Gastrocnemius medialis (tissue), 4 donors: ENCODE measurements around the gene EFCAB5.
"Not testable (repeated sequence)": the region's sequence is repeated elsewhere in the genome, so short reads cannot be mapped to it uniquely, and the experiment has no call there.

Experiments used
- CTCF ChIP-seq, 5 experiments: fragments of 450-650 bp in 3 of 5; fragments of 200-600 bp in 2 of 5; sonication (generic) in 2 of 5; IDR thresholded peaks in 4 of 5; conservative IDR thresholded peaks in 1 of 5; 1 replicate in 4 of 5; 2 replicates in 1 of 5; pipeline ENCODE4 v1.5.1; 2016 to 2019; ENCODE audit warnings: antibody characterized with exemption in 5 of 5, mild to moderate bottlenecking in 3 of 5, moderate library complexity in 3 of 5
- POLR2A ChIP-seq, 2 donors: fragments of 450-650 bp; IDR thresholded peaks; one replicate each; pipeline ENCODE4 v1.6.1; 2017; ENCODE audit warnings: antibody characterized with exemption in 2 of 2, mild to moderate bottlenecking in 2 of 2, moderate library complexity in 2 of 2

GRCh38 chr17:30147860-30148259, 206.4 kb downstream of the EFCAB5 start:
- not testable (repeated sequence) for TF ChIP-seq CTCF (IDR thresholded peaks at IDR 0.05 in 4 of 5, conservative IDR thresholded peaks at IDR 0.05 in 1 of 5); POLR2A (IDR thresholded peaks at IDR 0.05)
